GM18870 (cell line): ENCODE measurements around the gene TOMM70.
"Not testable (repeated sequence)": the region's sequence is repeated elsewhere in the genome, so short reads cannot be mapped to it uniquely, and the experiment has no call there.

Source experiments
- ATAC-seq: cut with Tn5 transposase; IDR thresholded peaks from one replicate; pipeline ENCODE4 v1.9.1; 2021; ENCODE audit warnings: moderate library complexity; ENCODE audit not compliant: unreplicated experiment

TOMM70 gene

DNA sequence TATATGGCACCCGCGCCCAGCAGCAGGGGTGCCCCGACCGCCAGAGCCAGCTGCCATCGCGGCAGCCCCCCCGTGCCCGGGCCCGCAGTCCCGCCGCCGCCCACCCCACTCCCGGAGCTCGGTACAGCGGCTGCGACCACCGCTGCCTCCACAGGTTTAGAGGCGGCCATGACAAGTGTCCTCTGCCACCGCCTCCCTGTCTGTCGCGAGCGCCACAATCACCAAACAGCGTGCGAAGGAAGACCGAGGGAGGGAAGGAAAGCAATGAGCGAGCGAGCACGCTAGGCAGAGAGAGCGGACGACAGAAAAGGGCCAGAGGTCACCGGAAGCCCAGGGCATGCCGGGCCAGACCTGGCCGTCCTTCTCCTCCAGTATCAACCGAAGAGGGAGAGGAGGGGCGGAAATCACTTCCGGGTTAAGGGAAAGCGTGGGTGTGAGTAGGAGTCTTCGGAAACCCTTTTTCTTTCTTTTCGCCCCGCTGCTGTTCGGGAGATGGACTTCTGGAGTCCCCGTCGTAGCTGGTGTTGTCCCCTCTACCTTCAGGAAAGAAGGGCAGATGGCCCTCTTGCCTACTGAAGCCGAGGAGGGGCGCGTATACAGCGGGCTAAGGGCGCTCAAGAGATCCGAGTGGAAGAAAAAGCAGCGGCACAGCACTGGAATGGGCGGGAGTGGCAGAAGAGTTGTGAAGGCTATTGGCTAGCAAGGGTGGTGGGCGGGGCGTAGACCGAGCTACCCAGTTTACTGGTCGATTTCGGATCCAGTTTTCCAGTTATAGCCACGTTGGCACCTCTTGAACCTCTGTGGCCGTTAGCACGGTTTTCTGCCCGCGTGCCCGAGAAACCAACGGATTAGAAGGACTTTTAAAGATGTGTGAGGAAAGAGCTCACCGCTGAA is at the start of gene TOMM70, which contains the start of gene LNP1:
Gene TOMM70, minus strand, starts transcription at position 310 of the 894 bp plus-strand sequence. Its CDS starts 140 bp downstream, at position 170.
Gene LNP1, plus strand, starts transcription at position 760 of the 894 bp plus-strand sequence. CDS start 28,191 bp downstream, outside the sequence.
- ATAC-seq: peak; percentile 84

DNA sequence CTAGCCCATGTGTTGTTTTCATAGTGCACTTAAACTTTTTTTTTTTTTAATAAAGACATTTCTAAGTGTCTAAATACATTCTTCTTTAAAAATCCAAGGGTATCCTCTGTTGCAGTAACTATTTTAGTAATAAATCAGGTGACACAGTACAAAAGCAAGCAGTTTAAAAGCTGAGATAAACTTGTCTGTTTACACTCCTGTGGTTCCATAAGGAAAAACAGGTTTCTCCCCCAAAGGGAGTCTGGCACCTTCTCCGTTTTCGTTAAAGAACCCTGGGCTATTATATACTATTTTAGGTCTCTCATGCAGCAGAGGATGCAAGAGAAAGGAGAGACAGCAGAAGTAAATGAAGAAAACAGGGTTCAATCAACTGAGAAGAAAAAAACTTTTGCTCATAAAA is 48.3 kb upstream of the TOMM70 start:
- ATAC-seq: no peak

DNA sequence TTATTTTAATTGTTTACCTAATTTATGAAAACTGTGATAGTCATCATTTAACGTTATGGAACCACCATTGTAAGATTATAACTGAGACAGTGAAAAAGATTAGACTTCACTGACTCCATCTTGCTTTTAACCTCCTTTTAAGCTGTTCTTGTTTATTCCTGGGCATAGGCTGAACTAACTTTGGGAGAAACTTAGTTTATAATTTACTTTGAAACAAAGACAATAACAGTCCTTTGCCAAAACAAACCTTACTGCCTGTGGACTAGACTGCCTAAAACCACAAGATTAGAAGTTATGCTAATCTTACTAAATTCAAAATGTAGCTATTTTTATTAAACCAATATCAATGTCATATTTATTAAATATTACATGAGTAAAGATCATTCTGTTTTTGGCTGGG is 47.2 kb upstream of the TOMM70 start:
- ATAC-seq: no peak

DNA sequence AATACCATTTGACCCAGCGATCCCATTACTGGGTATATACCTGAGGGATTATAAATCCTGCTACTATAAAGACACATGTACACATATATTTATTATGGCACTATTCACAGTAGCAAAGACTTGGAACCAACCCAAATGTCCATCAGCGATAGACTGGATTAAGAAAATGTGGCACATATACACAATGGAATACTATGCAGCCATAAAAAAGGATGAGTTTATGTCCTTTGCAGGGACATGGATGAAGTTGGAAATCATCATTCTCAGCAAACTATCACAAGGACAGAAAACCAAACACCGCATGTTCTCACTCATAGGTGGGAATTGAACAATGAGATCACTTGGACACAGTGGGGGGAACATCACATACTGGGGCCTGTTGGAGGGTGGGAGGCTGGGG is 46.2 kb upstream of the TOMM70 start:
- not testable (repeated sequence) for ATAC-seq

DNA sequence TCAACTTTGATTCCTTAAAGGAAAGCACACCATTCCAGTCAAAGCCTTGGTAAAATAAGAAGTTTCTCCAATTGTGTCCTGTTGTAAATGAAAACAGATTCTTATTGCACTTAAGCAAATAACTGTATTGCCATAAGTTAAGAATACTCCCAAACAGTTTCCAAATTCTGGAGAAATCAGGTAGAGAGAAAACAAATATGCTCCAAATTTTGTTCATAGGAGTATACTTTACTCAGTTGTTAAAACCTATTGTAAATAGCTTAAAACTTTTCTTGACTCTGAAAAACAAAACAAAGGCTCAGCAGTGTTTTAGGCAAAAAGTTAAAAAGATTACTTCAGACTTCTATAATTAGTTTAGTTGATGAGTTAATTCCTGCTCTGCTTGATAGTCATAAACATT is 42.8 kb upstream of the TOMM70 start:
- ATAC-seq: no peak

DNA sequence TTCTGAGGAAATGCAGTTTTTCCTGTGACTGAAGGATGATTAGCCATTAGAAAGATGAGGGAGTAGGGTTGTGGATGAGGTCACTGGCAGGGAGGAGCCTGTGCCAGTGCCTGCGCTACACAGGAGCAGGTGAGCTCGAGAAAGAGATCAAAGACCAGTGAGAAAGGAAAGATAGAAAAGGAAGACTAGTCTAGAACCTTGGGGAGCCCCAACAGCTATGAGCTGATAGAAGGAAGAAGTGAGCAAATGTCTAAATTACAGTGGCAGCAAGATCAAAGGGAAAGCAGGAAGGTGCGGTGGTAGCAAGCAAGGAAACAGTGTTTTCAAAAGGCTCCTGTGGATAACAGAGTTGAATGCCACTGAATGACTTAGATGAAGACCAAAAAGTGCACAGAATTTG is 40.0 kb upstream of the TOMM70 start:
- ATAC-seq: no peak

DNA sequence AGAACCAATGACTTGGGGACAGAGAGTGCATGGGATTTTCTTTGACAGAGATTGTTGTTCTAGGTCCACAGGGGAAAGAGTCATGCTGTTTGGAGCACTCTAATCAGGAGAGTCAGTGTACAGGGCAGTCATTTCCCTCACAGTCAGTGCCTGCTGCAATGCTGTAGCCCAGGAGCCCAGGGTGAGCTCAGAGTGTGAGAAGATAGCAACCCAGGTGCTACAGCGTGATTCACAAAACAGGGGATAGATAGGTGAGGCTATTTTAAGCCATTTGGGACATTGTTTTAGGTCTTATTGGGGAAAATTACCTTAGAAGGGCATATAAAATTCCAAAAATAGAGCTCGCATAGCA is 37.7 kb upstream of the TOMM70 start:
- ATAC-seq: no peak

DNA sequence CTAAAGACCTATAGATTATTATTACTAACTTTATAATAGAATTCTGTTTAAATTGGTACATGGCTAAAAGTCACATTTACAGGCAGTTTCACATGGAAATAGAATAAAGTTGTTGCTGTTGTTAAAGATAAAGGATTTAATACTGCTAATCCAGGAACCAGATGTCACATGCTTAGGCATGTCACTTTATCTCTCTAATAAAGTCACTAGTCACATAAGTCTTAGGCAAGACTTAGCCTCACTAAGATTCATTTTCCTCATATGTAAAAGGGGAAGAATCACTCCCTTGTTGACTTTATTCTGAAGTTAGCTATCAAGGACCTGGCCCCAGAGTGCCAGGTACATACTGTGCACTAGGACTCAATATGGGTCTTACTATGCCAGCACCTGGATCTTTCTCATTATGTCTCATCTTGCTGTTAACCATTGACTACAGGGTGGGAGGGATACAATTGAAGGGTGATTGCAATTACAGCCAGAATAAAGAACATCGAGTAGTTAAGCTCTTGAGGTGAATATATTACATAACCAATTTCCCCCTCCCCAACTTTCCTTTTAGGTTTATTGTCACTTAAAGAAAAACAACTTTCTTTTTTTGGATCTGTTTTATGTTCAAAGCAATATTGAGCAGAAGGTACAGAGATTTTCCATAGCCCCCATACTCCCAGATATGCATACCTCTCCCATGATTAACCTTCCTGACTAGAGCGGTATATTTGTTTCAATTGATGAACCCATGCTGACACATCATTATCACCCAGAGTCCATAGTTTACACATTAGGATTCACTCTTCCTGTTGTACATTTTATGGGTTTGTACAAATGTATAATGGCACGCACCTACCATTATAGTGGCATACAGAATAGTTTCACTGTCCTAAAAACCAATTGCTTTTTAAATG is 37.1 kb upstream of the TOMM70 start:
- no peak for ATAC-seq

DNA sequence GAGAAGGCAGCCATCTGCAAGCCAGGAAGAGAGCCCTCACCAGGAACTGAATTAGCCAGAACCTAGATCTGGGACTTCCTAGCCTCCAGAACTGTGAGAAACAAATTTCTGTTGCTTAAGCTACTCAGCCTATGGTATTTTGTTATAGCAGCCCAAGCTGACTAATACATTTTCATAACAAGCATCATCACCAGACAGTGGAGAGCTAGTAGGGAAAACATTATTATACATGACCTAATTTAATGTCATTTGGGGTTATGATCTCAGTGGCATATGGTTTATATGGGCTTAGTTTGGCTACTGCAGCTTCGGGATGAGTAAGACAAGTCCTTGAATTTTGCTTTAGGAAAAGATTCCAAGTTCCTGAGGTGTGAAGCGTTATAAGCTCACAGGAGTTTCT is 36.1 kb upstream of the TOMM70 start:
- no peak for ATAC-seq

DNA sequence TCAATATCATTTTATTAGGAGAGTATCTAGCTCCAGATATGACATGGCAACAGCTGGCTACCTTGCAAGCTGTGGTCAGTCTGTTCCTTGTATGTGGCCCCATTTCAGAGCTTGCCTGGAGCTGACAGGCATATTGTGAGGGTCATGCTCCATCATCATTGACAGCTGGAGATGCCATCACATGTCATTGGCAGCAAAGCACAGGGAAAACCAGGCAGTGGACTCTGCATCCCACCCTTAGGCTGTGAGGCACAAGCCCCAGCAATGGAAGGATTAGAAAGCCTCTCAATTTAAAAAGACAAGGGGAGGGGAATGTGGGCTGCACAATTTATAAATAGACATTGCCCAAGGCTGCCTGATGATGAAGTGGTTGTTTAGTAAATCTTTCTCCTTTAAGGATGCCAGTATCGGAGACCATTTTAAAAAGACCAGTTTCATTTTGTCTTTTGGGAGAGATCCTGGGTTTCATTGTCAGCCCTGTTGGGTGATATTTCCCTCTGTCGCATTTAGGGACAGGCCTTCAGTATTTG is 28.4 kb upstream of the TOMM70 start:
- ATAC-seq: no peak

DNA sequence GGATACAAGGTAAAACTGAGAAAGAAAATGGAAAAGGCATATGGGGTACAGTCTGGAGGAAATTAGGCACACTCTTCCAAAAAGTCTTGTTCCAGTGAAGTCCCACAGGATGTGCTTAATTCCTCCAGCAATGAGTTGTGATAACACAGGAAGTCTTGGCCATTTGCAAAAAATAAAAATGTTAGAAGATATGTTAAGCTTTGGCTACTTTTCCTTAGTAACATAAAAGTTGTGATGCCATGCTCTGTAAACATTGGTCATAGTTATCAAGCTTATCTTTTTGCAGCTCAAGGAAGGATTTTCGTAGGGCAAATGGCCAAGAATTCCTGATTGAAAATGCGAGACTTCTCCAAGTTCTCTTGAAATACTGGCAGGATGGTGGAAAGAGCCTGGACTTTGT is 26.8 kb upstream of the TOMM70 start:
- no peak for ATAC-seq

DNA sequence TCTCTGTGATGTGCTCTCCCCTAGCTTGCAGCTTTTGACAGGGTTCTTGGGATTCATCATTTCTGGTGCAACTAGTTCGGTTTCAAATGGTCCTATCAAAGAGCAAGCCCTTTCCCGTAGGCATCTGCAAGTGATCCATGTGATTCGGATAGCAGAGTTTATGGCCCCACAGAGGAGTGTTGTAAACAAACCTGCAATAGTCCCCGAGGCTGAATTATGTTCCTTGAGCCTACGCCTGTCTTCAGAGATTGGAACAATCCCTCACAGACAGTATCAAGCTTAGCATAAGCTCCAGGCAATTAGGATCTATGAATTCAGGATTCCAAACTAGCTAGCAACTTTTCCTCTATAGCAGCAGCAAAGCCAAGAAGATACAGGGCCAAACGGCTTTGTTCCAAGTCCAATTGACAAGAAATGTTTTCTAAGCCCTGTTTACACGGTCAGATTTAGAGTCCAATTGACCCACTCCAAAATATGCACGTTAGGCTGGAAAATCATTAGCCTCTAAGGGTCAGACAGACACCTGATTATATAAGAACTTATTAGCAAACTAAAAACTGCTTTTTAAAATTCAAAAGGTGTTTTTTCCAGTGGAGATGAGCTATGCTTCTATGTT is 25.3 kb upstream of the TOMM70 start:
- no peak for ATAC-seq

DNA sequence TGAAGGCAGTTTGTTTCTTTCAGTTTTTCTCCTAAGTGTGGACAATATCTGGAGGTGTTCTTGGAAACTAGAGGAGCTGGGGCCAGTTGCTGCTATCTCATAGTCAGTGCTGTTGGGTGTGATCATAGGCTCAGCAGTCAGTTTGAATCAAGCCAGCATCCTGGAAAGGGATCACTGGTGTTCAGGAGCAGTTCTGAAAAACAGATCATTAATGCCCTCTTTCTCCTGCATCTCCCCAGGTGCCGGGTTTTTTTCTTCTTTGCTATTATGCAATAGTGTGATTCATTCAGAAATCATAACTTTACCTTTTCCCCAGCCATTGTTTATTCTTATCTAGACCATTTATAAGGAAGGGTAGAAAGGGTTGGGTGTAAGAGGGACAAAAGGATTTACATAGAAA is 24.4 kb upstream of the TOMM70 start:
- no peak for ATAC-seq

DNA sequence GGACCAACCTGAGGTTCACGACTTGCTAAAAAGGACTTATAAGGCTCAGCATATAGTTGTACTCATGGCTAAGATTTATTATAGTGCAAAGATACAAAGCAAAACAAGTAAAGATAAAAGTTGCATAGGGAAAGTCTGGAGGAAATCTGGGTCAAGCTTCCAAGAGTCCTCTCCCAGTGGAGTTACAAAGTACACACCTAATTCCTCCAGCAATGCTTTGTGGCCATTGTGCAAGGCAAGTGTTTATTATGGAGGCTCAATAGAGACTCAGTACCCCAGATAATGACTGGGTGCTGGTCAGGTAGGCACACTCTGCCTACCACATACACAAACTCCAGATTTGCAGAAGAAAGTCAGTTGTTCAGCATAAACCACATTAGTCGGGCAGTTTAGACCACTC is 23.4 kb upstream of the TOMM70 start:
- no peak for ATAC-seq

DNA sequence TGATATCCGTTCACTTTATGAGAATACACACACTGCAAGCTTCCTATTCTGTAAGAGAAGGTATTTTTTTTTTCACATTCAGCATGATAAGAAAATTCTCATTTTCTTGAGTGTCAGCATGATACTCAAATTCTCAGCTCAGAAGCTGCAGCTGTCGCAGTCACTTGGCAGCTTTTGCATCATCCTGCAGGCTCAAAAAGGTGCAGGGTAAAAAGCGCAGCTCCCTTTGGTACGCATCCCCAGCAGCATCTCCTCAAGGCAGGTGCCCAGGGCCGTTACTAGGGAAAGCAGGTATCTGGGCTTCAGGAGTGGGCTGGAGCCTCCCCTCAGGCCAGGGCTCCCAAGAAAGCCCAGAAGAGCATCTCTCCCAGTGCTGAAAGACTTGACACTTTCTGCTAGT is 22.7 kb upstream of the TOMM70 start:
- no peak for ATAC-seq

DNA sequence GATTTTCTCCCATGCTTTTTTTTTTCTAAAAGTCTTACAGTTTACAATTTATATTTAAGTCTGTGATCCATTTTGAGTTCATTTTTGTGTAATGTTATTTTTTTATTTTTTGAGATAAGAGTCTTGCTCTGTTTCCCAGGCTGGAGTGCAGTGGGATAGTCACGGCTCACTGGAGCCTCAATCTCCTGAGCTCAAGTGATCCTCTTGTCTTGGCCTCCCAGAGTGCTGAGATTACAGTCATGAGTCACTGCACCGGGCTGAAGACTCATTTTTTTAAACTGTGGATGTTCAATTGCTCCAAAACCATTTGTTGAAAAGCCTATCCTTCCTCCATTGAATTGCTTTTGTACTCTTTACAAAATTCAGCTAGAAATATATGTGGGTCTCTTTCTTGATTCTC is 20.0 kb upstream of the TOMM70 start:
- ATAC-seq: no peak

DNA sequence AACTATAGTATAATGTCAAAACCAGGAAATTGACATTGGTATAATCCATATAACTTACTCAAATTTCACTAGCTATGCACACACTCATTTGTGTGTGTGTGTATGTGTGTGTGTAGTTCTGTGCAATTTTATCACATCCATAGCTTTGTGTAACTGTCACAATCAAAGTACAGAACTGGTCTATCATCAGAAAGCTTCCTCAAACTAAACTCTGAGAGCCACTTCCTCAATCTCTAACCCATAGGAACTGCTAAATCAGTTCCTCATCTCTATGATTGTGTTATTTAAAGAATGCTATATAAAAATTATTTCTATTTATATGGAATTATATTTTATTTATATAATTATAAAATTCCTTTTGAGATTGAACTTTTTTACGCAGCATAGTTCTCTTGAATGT is 18.5 kb upstream of the TOMM70 start:
- ATAC-seq: no peak

DNA sequence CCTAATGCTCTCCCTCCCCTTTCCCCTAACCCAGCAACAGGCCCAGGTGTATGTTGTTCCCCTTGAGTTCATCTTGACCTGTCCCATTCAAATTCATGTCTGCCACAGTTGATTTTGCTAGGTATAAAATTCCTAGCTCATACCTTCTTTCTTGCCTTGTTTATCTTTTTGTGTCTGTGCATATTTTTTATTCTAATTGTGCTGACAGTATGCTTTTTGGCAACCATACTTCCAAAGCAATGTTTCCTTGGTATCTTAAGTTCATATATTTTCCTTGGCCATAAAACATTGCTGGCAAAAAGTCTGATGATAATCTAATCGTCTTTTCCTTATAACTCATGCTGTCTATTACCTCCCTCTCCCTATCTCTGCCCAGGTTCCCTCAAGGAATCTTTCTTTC is 16.0 kb upstream of the TOMM70 start:
- ATAC-seq: no peak

DNA sequence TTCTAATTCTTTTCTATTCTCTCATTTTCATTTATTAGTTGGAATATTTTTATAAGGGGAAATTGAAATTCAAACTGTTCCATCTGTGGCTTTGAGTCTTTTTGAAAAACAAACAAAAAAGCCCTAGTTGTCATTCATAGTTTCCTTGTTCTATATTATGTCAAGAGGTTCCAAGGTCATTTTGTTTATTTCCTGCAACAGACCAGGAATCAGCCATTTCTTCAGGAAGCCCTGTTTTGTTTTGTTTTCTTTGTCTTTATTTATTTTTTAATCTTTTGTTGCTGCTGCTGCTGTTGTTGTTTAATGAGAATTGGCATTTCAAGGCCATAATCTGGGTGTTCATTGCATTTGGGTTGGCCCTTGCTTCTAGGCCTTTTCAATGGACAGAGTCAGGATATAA is 15.3 kb upstream of the TOMM70 start:
- no peak for ATAC-seq

DNA sequence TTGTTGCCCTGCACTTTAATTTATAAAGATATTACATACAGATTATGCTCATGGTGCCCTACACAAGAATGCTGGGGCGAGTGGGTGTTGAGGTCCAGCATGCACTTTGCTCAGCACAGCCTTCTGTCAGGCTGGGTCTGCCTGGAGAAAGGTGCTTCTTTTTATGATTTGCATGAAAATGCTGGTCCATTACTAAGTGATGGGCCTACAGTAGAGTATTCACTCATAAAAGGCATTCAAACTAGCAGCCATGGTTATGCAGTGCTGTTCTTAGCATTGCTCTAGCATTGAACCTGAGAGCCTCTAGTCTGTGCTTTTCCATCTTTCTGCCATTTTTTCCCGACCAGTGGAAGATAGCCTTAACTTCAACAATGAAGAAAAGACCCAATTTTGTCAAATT is 12.7 kb upstream of the TOMM70 start:
- no peak for ATAC-seq

DNA sequence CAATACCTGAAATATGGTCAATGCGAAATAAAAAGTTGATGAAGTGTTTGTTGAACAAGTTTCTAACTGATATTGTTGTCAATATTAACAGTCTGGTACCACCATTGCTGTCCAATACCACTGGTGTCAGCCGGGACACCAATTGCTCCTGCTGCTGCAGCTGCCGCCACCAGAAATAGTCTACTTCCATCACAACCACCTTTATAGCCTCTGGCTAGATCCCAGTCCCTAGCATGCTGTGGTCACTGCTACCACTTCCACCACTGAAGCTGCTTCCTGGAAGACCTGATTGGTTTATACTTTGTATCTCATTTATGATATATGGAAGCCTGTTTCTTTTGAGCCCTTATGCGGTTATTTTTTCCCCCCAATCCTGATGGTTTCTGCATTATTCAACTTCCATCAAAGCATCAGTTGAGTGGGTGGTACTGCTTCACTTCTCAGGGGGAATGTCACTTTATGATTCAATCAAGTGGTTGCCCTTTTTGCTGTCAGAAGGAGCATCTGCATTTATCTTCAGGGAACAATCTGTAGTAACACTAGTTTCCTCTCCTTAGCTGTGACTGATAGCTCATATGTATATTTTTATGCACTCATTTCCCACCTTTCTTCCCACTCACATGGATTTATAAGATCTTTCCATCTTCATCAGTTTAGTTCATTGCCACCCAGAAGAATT is 12.2 kb upstream of the TOMM70 start:
- ATAC-seq: no peak
